DOHH2 (cell line): Measurements from ENCODE around the gene PRDX3.

ENCODE experiments used
- H3F3A ChIP-seq: fragments of 200-600 bp; sonication (generic), shearing (Covaris generic); 2 replicates; pipeline ENCODE4 v1.6.0; 2016; ENCODE audit warnings: antibody characterized with exemption, mild to moderate bottlenecking; ENCODE audit not compliant: control insufficient read depth, insufficient read depth
- H3K27ac ChIP-seq: fragments of 200-600 bp; sonication (generic); 2 replicates; pipeline ENCODE4 v1.5.1; 2014; ENCODE audit warnings: low read depth, mild to moderate bottlenecking, low read length, moderate library complexity
- H3K27me3 ChIP-seq: fragments of 200-600 bp; sonication (generic); 2 replicates; pipeline ENCODE4 v1.6.1; 2014; ENCODE audit warnings: mild to moderate bottlenecking, low read length, mixed read lengths; ENCODE audit not compliant: control insufficient read depth
- H3K36me3 ChIP-seq: fragments of 200-600 bp; sonication (generic); 2 replicates; pipeline ENCODE4 v1.6.1; 2014; ENCODE audit warnings: mild to moderate bottlenecking, low read length, moderate library complexity, mixed read lengths; ENCODE audit not compliant: control insufficient read depth
- H3K4me1 ChIP-seq: fragments of 200-600 bp; sonication (generic); 2 replicates; pipeline ENCODE4 v1.6.1; 2014; ENCODE audit warnings: mild to moderate bottlenecking, low read length, mixed read lengths; ENCODE audit not compliant: control insufficient read depth
- H3K4me2 ChIP-seq: fragments of 200-600 bp; sonication (generic); 2 replicates; pipeline ENCODE4 v1.6.0; 2014; ENCODE audit warnings: mild to moderate bottlenecking, low read length, moderate library complexity
- H3K4me3 ChIP-seq: fragments of 200-600 bp; sonication (generic); 2 replicates; pipeline ENCODE4 v1.5.1; 2014; ENCODE audit warnings: mild to moderate bottlenecking, low read length, mixed read lengths
- H3K79me2 ChIP-seq: fragments of 200-600 bp; sonication (generic); 2 replicates; pipeline ENCODE4 v1.6.1; 2014; ENCODE audit warnings: mild to moderate bottlenecking, low read length, mixed read lengths; ENCODE audit not compliant: control insufficient read depth
- H3K9me2 ChIP-seq: fragments of 200-600 bp; sonication (generic); replicated peaks from 2 replicates; pipeline ENCODE4 v1.6.1; 2014; ENCODE audit warnings: mild to moderate bottlenecking, low read length, mixed read lengths; ENCODE audit not compliant: control insufficient read depth
- H3K9me3 ChIP-seq: fragments of 200-600 bp; sonication (generic); 2 replicates; pipeline ENCODE4 v1.6.1; 2014; ENCODE audit warnings: antibody characterized with exemption, low read length, mixed read lengths; ENCODE audit not compliant: control insufficient read depth, insufficient read depth
- H4K20me1 ChIP-seq: fragments of 200-600 bp; sonication (generic); 2 replicates; pipeline ENCODE4 v1.6.0; 2014; ENCODE audit warnings: low read depth, mild to moderate bottlenecking, antibody characterized with exemption, low read length, moderate library complexity; ENCODE audit not compliant: control insufficient read depth, insufficient read depth
- EZH2phosphoT487 ChIP-seq: fragments of 200-600 bp; sonication (generic); IDR thresholded peaks from 2 replicates; pipeline ENCODE4 v1.6.1; 2017; ENCODE audit warnings: borderline replicate concordance, mild to moderate bottlenecking, antibody characterized with exemption, low read length, moderate library complexity, mixed read lengths
- TF ChIP-seq, protein P1 (sequence below): fragments of 200-600 bp; sonication (generic); IDR thresholded peaks from one replicate; pipeline ENCODE4 v1.5.1; 2014; ENCODE audit warnings: antibody characterized with exemption, mild to moderate bottlenecking, low read depth, low read length; ENCODE audit not compliant: poor library complexity, severe bottlenecking

PRDX3 gene

GRCh38 chr10:119176166-119176565 is 2.4 kb downstream of the PRDX3 start:
- Histone ChIP-seq H3K79me2 (peaks cover 64% of the 10 kb centered on the region), H3K9me3 (no peaks in the 10 kb centered on the region), H3K36me3 (peaks cover 64% of the 10 kb centered on the region), H3F3A (peaks cover 8% of the 10 kb centered on the region), H3K4me2 (peak overlapping the region; percentile 94), H3K4me3 (peak overlapping the region; percentile 98; the same call in 1 of the 2 replicates), H3K4me1 (peaks cover 33% of the 10 kb centered on the region), H3K9me2 (no peaks in the 10 kb centered on the region), H4K20me1 (peaks cover 7% of the 10 kb centered on the region; the same call in 1 of the 2 replicates), H3K27me3 (no peaks in the 10 kb centered on the region), H3K27ac (no peak overlapping the region)
- no peak for TF ChIP-seq EZH2phosphoT487
- TF ChIP-seq, protein P1, sequence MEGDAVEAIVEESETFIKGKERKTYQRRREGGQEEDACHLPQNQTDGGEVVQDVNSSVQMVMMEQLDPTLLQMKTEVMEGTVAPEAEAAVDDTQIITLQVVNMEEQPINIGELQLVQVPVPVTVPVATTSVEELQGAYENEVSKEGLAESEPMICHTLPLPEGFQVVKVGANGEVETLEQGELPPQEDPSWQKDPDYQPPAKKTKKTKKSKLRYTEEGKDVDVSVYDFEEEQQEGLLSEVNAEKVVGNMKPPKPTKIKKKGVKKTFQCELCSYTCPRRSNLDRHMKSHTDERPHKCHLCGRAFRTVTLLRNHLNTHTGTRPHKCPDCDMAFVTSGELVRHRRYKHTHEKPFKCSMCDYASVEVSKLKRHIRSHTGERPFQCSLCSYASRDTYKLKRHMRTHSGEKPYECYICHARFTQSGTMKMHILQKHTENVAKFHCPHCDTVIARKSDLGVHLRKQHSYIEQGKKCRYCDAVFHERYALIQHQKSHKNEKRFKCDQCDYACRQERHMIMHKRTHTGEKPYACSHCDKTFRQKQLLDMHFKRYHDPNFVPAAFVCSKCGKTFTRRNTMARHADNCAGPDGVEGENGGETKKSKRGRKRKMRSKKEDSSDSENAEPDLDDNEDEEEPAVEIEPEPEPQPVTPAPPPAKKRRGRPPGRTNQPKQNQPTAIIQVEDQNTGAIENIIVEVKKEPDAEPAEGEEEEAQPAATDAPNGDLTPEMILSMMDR, result no peak

DNA sequence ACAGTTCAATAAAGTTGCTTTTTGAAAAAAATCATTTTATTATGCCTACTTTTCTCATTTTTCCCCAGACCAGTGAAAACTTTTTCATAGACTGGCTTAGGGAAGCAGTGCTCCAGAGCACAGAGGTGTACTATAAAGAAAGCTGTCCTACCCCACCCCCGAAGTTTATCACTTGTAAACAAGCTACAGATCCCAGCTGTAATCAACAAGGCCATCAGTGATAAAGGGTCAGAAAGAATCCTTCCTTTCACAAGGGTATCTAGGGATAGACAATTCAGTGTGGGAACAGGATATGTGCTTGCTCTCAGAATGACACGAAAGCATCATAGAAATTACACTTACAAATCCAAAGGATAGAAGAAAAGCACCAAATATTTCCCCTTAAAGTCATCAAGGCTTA is 4.5 kb downstream of the PRDX3 start:
- Histone ChIP-seq H4K20me1 (peaks cover 7% of the 10 kb centered on the region; the same call in 1 of the 2 replicates), H3K27me3 (no peaks in the 10 kb centered on the region), H3K9me2 (no peaks in the 10 kb centered on the region), H3K4me3 (no peak overlapping the region), H3K4me1 (peaks cover 40% of the 10 kb centered on the region), H3K4me2 (no peak overlapping the region), H3K79me2 (peaks cover 63% of the 10 kb centered on the region), H3K36me3 (peaks cover 79% of the 10 kb centered on the region), H3K27ac (no peak overlapping the region), H3K9me3 (no peaks in the 10 kb centered on the region), H3F3A (peaks cover 15% of the 10 kb centered on the region)
- no peak for TF ChIP-seq EZH2phosphoT487
- TF ChIP-seq, protein P1, result no peak

- no peak for TF ChIP-seq EZH2phosphoT487
- TF ChIP-seq, protein P1, result no peak
- Histone ChIP-seq H3K79me2 (peaks cover 40% of the 10 kb centered on the region), H3K27me3 (no peaks in the 10 kb centered on the region), H3K4me3 (no peak overlapping the region), H3K36me3 (peaks cover 78% of the 10 kb centered on the region), H3K9me3 (no peaks in the 10 kb centered on the region), H3K27ac (no peak overlapping the region), H3F3A (peaks cover 28% of the 10 kb centered on the region), H3K4me1 (peaks cover 52% of the 10 kb centered on the region), H4K20me1 (no peaks in the 10 kb centered on the region), H3K4me2 (peak overlapping the region; percentile 83; the same call in 1 of the 2 replicates), H3K9me2 (no peaks in the 10 kb centered on the region)
Observed at GRCh38 chr10:119167041-119167440, 11.6 kb downstream of the PRDX3 start.
